ENCODE results near the gene RBM20.

Gene RBM20

GRCh38 chr10:110786172-110786571 lies 142.0 kb downstream of the RBM20 start:
- no peak for DNase-seq (ENCODE audit: low read depth in 3 of 3)

GRCh38 chr10:110788620-110789385 lies 144.7 kb downstream of the RBM20 start:
- DNase-seq (ENCODE audit: low read depth in 3 of 3), result no peak

- DNase-seq (ENCODE audit: low read depth in 3 of 3), result no peak
Observed at GRCh38 chr10:110789604-110790433, 145.7 kb downstream of the RBM20 start.

- DNase-seq (ENCODE audit: low read depth in 3 of 3), result no peak
Observed at GRCh38 chr10:110790913-110791506, 146.9 kb downstream of the RBM20 start.

GRCh38 chr10:110791541-110792073 lies 147.5 kb downstream of the RBM20 start:
- no peak for DNase-seq (ENCODE audit: low read depth in 3 of 3)

- DNase-seq (ENCODE audit: low read depth in 3 of 3), result no peak
Observed at GRCh38 chr10:110792476-110793125, 148.5 kb downstream of the RBM20 start.

- DNase-seq (ENCODE audit: low read depth in 3 of 3), result no peak
Observed at GRCh38 chr10:110793128-110793812, 149.1 kb downstream of the RBM20 start.

- DNase-seq (ENCODE audit: low read depth in 3 of 3), result no peak
Observed at GRCh38 chr10:110793886-110794285, 149.8 kb downstream of the RBM20 start.

GRCh38 chr10:110794808-110795207 lies 150.7 kb downstream of the RBM20 start:
- no peak for DNase-seq (ENCODE audit: low read depth in 3 of 3)

- DNase-seq (ENCODE audit: low read depth in 3 of 3), result no peak
Observed at GRCh38 chr10:110797416-110797815, 153.3 kb downstream of the RBM20 start.

GRCh38 chr10:110798340-110798739 lies 154.2 kb downstream of the RBM20 start:
- no peak for DNase-seq (ENCODE audit: low read depth in 3 of 3)

- no peak for DNase-seq (ENCODE audit: low read depth in 3 of 3)
Observed at GRCh38 chr10:110802090-110802489, 158.0 kb downstream of the RBM20 start.

- no peak for DNase-seq (ENCODE audit: low read depth in 3 of 3)
Observed at GRCh38 chr10:110802551-110803238, 158.6 kb downstream of the RBM20 start.

GRCh38 chr10:110803239-110803749 lies 159.2 kb downstream of the RBM20 start:
- DNase-seq (ENCODE audit: low read depth in 3 of 3), result no peak

GRCh38 chr10:110803830-110804338 lies 159.7 kb downstream of the RBM20 start:
- DNase-seq (ENCODE audit: low read depth in 3 of 3), result peak in 1 of 3 donors; percentile 16

- no peak for DNase-seq (ENCODE audit: low read depth in 3 of 3)
Observed at GRCh38 chr10:110804376-110804775, 160.2 kb downstream of the RBM20 start.

GRCh38 chr10:110805292-110805691 lies 161.2 kb downstream of the RBM20 start:
- DNase-seq (ENCODE audit: low read depth in 3 of 3), result no peak

GRCh38 chr10:110806335-110806734 lies 162.2 kb downstream of the RBM20 start:
- no peak for DNase-seq (ENCODE audit: low read depth in 3 of 3)

GRCh38 chr10:110808123-110808522 lies 164.0 kb downstream of the RBM20 start:
- no peak for DNase-seq (ENCODE audit: low read depth in 3 of 3)

GRCh38 chr10:110808615-110809014 lies 164.5 kb downstream of the RBM20 start:
- DNase-seq (ENCODE audit: low read depth in 3 of 3), result no peak
